Thyroid gland (tissue), 4 donors: ENCODE results near the gene RNU6-1.

ENCODE experiments used
- POLR2A ChIP-seq, 2 donors: fragments of 450-650 bp; IDR thresholded peaks; one replicate each; pipeline ENCODE4 v1.6.1; 2017; ENCODE audit warnings: antibody characterized with exemption in 2 of 2, mild to moderate bottlenecking in 2 of 2, moderate library complexity in 1 of 2
- TF ChIP-seq, protein P1 (sequence below), 6 experiments: fragments of 200-600 bp in 3 of 6; fragments of 450-650 bp in 3 of 6; sonication (generic) in 3 of 6; IDR thresholded peaks; one replicate each; pipeline ENCODE4 v1.5.1; 2016 to 2019; ENCODE audit warnings: antibody characterized with exemption in 6 of 6, mild to moderate bottlenecking in 2 of 6, inconsistent platforms in 1 of 6, moderate library complexity in 1 of 6

DNA sequence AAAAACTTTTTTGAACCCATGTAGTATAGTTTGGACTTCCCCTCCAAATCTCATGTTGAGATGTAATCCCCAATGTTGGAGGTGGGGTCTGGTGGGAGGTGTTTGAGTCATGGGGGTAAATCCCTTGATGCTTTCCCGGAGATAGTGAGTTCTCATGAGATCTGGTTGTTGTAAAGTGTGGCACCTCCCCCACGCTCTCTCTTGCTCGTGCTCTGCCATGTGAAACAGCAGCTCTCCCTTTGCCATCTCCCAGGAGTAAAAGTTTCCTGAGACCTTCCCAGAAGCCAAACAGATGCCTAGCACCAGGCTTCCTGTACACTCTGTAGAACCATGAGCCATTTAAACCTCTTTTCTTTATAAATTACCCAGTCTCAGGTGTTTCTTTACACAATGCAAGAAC lies 16.0 kb upstream of the RNU6-1 start:
- TF ChIP-seq, protein P1, sequence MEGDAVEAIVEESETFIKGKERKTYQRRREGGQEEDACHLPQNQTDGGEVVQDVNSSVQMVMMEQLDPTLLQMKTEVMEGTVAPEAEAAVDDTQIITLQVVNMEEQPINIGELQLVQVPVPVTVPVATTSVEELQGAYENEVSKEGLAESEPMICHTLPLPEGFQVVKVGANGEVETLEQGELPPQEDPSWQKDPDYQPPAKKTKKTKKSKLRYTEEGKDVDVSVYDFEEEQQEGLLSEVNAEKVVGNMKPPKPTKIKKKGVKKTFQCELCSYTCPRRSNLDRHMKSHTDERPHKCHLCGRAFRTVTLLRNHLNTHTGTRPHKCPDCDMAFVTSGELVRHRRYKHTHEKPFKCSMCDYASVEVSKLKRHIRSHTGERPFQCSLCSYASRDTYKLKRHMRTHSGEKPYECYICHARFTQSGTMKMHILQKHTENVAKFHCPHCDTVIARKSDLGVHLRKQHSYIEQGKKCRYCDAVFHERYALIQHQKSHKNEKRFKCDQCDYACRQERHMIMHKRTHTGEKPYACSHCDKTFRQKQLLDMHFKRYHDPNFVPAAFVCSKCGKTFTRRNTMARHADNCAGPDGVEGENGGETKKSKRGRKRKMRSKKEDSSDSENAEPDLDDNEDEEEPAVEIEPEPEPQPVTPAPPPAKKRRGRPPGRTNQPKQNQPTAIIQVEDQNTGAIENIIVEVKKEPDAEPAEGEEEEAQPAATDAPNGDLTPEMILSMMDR (IDR thresholded peaks at IDR 0.05), result no peak
- no peak for TF ChIP-seq POLR2A (IDR thresholded peaks at IDR 0.05)
